Stomach (tissue), 9 donors: ENCODE results near the gene RHBDD3. TPM values are rescaled to one million over a fixed set of nuclear protein-coding genes. Genes with fewer than 3 reads are reported as not detected.

Experiments
- DNase-seq, 2 donors: peaks; one replicate each; pipeline versions ENCODE4 v3.0.0 to v3.0.0-alpha.2; 2013 to 2019
- H3K27ac ChIP-seq, 5 donors: fragments of 200-600 bp in 4 of 5; sonication (generic) in 4 of 5; one replicate each; pipeline ENCODE4 v1.5.1; 2013 to 2019; ENCODE audit warnings: mild to moderate bottlenecking in 1 of 5, moderate library complexity in 1 of 5
- H3K27me3 ChIP-seq, 3 donors: fragments of 200-600 bp; sonication (generic); one replicate each; pipeline ENCODE4 v1.5.1; 2017 to 2019; ENCODE audit warnings: mixed run types in 1 of 3
- H3K36me3 ChIP-seq, 4 donors: fragments of 200-600 bp; sonication (generic); 1 replicate in 3 of 4; 2 replicates in 1 of 4; pipeline ENCODE4 v1.5.1; 2016 to 2019
- H3K4me1 ChIP-seq, 4 donors: fragments of 200-600 bp; sonication (generic); one replicate each; pipeline ENCODE4 v1.5.1; 2016 to 2019
- H3K4me3 ChIP-seq, 4 donors: fragments of 200-600 bp; sonication (generic) in 3 of 4; one replicate each; pipeline ENCODE4 v1.5.1; 2016 to 2019; ENCODE audit warnings: mild to moderate bottlenecking in 1 of 4
- H3K9me3 ChIP-seq, 4 donors: fragments of 200-600 bp; sonication (generic); one replicate each; pipeline ENCODE4 v1.5.1; 2016 to 2019
- EP300 ChIP-seq: sonication (generic); formaldehyde crosslinking; IDR thresholded peaks from one replicate; pipeline ENCODE4 v1.6.1; 2017; ENCODE audit warnings: antibody characterized with exemption
- POLR2A ChIP-seq, 4 donors: fragments of 450-650 bp; IDR thresholded peaks; one replicate each; pipeline ENCODE4 v1.6.1; 2016; ENCODE audit warnings: antibody characterized with exemption in 4 of 4, control low read depth in 2 of 4, mild to moderate bottlenecking in 1 of 4, moderate library complexity in 1 of 4
- POLR2AphosphoS5 ChIP-seq, 3 donors: sonication (generic); formaldehyde crosslinking; IDR thresholded peaks; one replicate each; pipeline ENCODE4 v1.6.1; 2016; ENCODE audit warnings: antibody characterized with exemption in 3 of 3
- WGBS, 5 donors: extraction: QIAGEN DNeasy Blood & Tissue Kit in 3 of 5; methylation state at CpG; one replicate each; pipeline versions ENCODE4 v1.1.5 to v1.1.7; 2013 to 2018; 5-methylcytosine and 5-hydroxymethylcytosine counted together
- intact Hi-C: fragments of 100-400 bp; cut with DNase I; formaldehyde crosslinking; loops from one replicate; pipeline ENCODE4 v1.15.1; 2023; ENCODE audit warnings: low total_unique reads
- polyA plus RNA-seq, 3 donors: library from polyadenylated mRNA; stranded (reverse); fragments of 200-250 nt; gene quantifications; one replicate each; pipeline ENCODE4 v1.2.3, GENCODE V29; 2013
- total RNA-seq, 5 donors: library from RNA; depleted of rRNA; stranded (reverse); fragments of >200 nt; gene quantifications; one replicate each; pipeline versions ENCODE4 v1.1.0 to v1.2.3, GENCODE V29; 2014 to 2016
- TF ChIP-seq, protein P1 (sequence below), 7 experiments: fragments of 450-650 bp in 4 of 7; fragments of 200-600 bp in 3 of 7; sonication (generic) in 3 of 7; IDR thresholded peaks; one replicate each; pipeline ENCODE4 v1.5.1; 2016 to 2019; ENCODE audit warnings: antibody characterized with exemption in 7 of 7, control low read depth in 2 of 7, mild to moderate bottlenecking in 1 of 7
- donor health status: healthy with polysubstance abuse.
- donor health status: Bipolar disorder and iron deficiency.
- donor health status: healthy.

The RHBDD3 gene
- total and polyA plus RNA-seq, 8 donors, result 9.8 to 76.5 (median 20.0) TPM

DNA sequence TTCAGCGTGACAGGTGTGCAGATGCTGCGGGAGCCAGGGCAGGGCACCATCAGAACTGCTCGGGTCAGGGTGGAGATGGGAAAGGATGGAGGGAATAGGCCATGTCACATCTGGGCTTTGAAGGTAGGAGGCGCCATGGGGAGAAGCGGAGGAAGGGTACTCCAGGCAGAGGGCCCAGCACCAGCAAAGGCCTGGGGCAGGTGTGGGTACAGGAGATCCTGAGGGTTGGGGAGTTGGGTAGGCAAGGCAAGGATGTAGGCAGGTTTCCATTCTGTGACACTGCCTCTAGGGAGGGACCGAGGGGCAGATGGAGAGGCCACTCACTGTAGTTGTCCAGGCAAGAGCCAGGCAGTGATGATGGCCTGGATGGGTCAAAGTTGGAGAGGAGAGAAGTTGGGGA is 53.5 kb downstream of the RHBDD3 start:
- intact Hi-C loops, result no loop called here
- TF ChIP-seq, protein P1, sequence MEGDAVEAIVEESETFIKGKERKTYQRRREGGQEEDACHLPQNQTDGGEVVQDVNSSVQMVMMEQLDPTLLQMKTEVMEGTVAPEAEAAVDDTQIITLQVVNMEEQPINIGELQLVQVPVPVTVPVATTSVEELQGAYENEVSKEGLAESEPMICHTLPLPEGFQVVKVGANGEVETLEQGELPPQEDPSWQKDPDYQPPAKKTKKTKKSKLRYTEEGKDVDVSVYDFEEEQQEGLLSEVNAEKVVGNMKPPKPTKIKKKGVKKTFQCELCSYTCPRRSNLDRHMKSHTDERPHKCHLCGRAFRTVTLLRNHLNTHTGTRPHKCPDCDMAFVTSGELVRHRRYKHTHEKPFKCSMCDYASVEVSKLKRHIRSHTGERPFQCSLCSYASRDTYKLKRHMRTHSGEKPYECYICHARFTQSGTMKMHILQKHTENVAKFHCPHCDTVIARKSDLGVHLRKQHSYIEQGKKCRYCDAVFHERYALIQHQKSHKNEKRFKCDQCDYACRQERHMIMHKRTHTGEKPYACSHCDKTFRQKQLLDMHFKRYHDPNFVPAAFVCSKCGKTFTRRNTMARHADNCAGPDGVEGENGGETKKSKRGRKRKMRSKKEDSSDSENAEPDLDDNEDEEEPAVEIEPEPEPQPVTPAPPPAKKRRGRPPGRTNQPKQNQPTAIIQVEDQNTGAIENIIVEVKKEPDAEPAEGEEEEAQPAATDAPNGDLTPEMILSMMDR (IDR thresholded peaks at IDR 0.05), result no peak
- no peak for TF ChIP-seq POLR2A (IDR thresholded peaks at IDR 0.05)
- no peak for TF ChIP-seq POLR2AphosphoS5 (IDR thresholded peaks at IDR 0.05)
- TF ChIP-seq EP300, result no peak
- Histone ChIP-seq H3K4me3 (no peak overlapping the region), H3K4me1 (peaks cover under 1 to 11% (median 9%) of the 10 kb centered on the region in 4 donors), H3K27ac (no peak overlapping the region), H3K36me3 (no peaks in the 10 kb centered on the region), H3K9me3 (no peaks in the 10 kb centered on the region), H3K27me3 (no peaks in the 10 kb centered on the region)
- 91 to 97% (median 93%) methylated on average over 6 of the region's 6 CpGs for WGBS, 5 donors
- peak in 1 of 2 donors; percentile 1 for DNase-seq

DNA sequence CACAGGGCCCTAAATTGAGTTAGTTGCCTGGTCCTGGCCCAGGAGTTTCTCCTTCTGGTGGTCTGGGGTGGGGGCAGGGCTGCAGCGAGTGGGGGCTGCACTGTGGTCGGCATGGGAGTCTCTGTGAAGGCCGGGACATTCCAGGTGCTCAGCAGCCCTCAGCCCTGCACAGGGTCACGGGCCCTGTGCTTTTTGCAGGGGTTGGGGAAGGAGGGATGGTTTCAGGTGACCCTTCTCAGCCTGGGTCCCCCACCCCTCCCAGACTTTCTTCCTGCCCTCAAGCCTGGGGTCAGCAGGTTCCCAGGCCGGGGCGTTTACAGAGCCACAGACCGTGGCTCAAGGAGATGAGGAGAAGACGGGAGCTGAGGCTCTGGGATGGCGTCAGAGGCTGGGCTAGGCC is 54.3 kb downstream of the RHBDD3 start:
- Histone ChIP-seq H3K9me3 (no peaks in the 10 kb centered on the region), H3K27me3 (no peaks in the 10 kb centered on the region), H3K27ac (no peak overlapping the region), H3K4me1 (peaks cover 8 to 15% (median 14%) of the 10 kb centered on the region in 4 donors), H3K36me3 (no peaks in the 10 kb centered on the region), H3K4me3 (no peak overlapping the region)
- intact Hi-C loops, result no loop called here
- TF ChIP-seq POLR2AphosphoS5 (IDR thresholded peaks at IDR 0.05), result no peak
- TF ChIP-seq, protein P1 (IDR thresholded peaks at IDR 0.05), result no peak
- no peak for TF ChIP-seq POLR2A (IDR thresholded peaks at IDR 0.05)
- no peak for TF ChIP-seq EP300
- WGBS, 5 donors, result 75 to 95% (median 88%) methylated on average over 9 of the region's 9 CpGs
- DNase-seq, result no peak

GRCh38 chr22:29212743-29213142 is 55.0 kb downstream of the RHBDD3 start:
- H3K4me3 ChIP-seq, result no peak overlapping the region
- DNase-seq, result no peak
- WGBS, 5 donors, result 56 to 71% (median 62%) methylated on average over 11 of the region's 11 CpGs
- H3K9me3 ChIP-seq, result no peaks in the 10 kb centered on the region
- no peak overlapping the region for H3K27ac ChIP-seq
- H3K27me3 ChIP-seq, result no peaks in the 10 kb centered on the region
- peaks cover 8 to 18% (median 16%) of the 10 kb centered on the region in 4 donors for H3K4me1 ChIP-seq
- no peaks in the 10 kb centered on the region for H3K36me3 ChIP-seq
- TF ChIP-seq, protein P1 (IDR thresholded peaks at IDR 0.05), result no peak
- intact Hi-C loops, result no loop called here

- H3K9me3 ChIP-seq, result no peaks in the 10 kb centered on the region
- 86 to 96% (median 93%) methylated on average over 9 of the region's 9 CpGs for WGBS, 5 donors
- intact Hi-C loops, result no loop called here
- no peak overlapping the region for H3K4me3 ChIP-seq
- H3K27me3 ChIP-seq, result peaks cover 0 to 7% (median 0%) of the 10 kb centered on the region in 3 donors
- no peaks in the 10 kb centered on the region for H3K36me3 ChIP-seq
- no peak overlapping the region for H3K27ac ChIP-seq
- no peak for DNase-seq
- H3K4me1 ChIP-seq, result peaks cover 8 to 21% (median 20%) of the 10 kb centered on the region in 4 donors
- TF ChIP-seq EP300, result no peak
- no peak for TF ChIP-seq POLR2AphosphoS5 (IDR thresholded peaks at IDR 0.05)
- no peak for TF ChIP-seq POLR2A (IDR thresholded peaks at IDR 0.05)
- TF ChIP-seq, protein P1 (IDR thresholded peaks at IDR 0.05), result no peak
Measured at GRCh38 chr22:29211466-29211865, 56.3 kb downstream of the RHBDD3 start.
